PFSK-1 (cell line): Measurements from ENCODE around the gene KIRREL3.

Experiments
- FOXP2 ChIP-seq: optimal IDR thresholded peaks from 2 replicates; pipeline ENCODE3; 2011; ENCODE audit warnings: borderline replicate concordance, control low read depth, inconsistent platforms; ENCODE audit not compliant: insufficient read depth; ENCODE audit errors: extremely low read length, extremely low read depth
- POLR2AphosphoS5 ChIP-seq: IDR thresholded peaks from 2 replicates; pipeline ENCODE4 v1.6.1; 2012; ENCODE audit warnings: low read depth, mild to moderate bottlenecking, control low read depth, low read length, moderate library complexity
- SIN3A ChIP-seq: IDR thresholded peaks from 2 replicates; pipeline ENCODE4 v1.6.1; 2012; ENCODE audit warnings: mild to moderate bottlenecking, low read length, moderate library complexity, borderline replicate concordance; ENCODE audit not compliant: insufficient read depth
- TAF1 ChIP-seq: IDR thresholded peaks from 2 replicates; pipeline ENCODE4 v1.6.1; 2012; ENCODE audit warnings: low read length, control low read depth, borderline replicate concordance; ENCODE audit not compliant: insufficient read depth
- TF ChIP-seq, protein P1 (sequence below), 2 experiments: IDR thresholded peaks; 2 replicates each; pipeline versions ENCODE4 v1.6.1 to v1.8.0; 2011 to 2012; ENCODE audit warnings: low read depth in 2 of 2, low read length in 2 of 2, control low read depth in 1 of 2, inconsistent platforms in 1 of 2, mild to moderate bottlenecking in 1 of 2, moderate library complexity in 1 of 2; ENCODE audit not compliant: insufficient read depth in 1 of 2

DNA sequence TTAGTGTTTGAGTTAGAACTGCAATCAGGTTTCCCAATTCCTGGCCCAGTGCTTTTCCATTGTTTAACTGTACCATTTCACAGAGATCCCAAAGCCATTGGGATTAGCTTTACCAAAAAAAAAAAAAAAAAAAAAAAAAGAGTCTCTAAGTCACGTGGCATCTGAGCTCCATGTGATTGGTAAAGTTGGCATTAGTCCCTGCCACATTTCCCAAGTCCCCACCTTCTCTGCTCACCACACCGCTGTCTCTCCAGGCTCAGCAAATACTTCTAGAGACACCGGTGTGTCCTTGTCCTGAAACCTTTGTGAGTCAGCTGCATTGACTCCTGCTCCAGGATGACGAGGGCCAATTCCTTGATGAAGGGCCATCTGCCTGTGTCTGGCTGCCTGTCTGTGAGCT, 305.3 kb downstream of the KIRREL3 start:
- TF ChIP-seq, protein P1, sequence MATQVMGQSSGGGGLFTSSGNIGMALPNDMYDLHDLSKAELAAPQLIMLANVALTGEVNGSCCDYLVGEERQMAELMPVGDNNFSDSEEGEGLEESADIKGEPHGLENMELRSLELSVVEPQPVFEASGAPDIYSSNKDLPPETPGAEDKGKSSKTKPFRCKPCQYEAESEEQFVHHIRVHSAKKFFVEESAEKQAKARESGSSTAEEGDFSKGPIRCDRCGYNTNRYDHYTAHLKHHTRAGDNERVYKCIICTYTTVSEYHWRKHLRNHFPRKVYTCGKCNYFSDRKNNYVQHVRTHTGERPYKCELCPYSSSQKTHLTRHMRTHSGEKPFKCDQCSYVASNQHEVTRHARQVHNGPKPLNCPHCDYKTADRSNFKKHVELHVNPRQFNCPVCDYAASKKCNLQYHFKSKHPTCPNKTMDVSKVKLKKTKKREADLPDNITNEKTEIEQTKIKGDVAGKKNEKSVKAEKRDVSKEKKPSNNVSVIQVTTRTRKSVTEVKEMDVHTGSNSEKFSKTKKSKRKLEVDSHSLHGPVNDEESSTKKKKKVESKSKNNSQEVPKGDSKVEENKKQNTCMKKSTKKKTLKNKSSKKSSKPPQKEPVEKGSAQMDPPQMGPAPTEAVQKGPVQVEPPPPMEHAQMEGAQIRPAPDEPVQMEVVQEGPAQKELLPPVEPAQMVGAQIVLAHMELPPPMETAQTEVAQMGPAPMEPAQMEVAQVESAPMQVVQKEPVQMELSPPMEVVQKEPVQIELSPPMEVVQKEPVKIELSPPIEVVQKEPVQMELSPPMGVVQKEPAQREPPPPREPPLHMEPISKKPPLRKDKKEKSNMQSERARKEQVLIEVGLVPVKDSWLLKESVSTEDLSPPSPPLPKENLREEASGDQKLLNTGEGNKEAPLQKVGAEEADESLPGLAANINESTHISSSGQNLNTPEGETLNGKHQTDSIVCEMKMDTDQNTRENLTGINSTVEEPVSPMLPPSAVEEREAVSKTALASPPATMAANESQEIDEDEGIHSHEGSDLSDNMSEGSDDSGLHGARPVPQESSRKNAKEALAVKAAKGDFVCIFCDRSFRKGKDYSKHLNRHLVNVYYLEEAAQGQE (IDR thresholded peaks at IDR 0.05; ENCODE audit: insufficient read depth in 1 of 2, low read depth in 2 of 2, low read length in 2 of 2) = no peak
- TF ChIP-seq POLR2AphosphoS5 (no peak), SIN3A (no peak), TAF1 (no peak), FOXP2 (no peak)
